WI38 (cell line): ENCODE data around the gene SNED1.

Source experiments
- H3K4me3 ChIP-seq: 2 replicates; pipeline ENCODE4 v1.5.1; 2011; ENCODE audit warnings: low read depth, mild to moderate bottlenecking, control low read depth, low read length
- CTCF ChIP-seq: IDR thresholded peaks from 2 replicates; pipeline ENCODE4 v1.5.1; 2012; ENCODE audit warnings: low read depth, mild to moderate bottlenecking, control low read depth, low read length

The SNED1 gene

DNA sequence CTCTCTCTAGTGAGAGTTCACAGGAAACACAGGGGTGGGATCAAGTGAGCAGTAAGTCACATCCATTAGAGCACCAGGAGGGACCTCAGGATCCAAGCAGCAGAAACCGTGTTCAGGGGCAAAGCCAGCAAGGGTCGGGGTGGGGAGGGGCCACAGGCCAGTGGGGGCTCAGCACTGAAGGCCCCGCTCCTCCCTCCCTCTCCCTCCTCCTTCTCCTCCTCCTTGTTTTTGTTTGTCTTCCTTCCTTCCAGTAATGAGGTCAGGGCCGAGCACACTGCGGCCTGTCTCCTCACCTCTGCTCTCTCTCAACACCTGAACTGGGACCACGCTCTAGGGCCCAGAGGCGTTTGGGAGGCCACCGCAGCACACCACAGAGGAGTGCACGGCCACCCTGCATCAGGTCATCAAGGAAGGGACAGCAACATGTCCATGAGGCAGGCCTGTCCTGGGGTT is 82.8 kb downstream of the SNED1 start:
- TF ChIP-seq CTCF = no peak
- H3K4me3 ChIP-seq = no peak overlapping the region

DNA sequence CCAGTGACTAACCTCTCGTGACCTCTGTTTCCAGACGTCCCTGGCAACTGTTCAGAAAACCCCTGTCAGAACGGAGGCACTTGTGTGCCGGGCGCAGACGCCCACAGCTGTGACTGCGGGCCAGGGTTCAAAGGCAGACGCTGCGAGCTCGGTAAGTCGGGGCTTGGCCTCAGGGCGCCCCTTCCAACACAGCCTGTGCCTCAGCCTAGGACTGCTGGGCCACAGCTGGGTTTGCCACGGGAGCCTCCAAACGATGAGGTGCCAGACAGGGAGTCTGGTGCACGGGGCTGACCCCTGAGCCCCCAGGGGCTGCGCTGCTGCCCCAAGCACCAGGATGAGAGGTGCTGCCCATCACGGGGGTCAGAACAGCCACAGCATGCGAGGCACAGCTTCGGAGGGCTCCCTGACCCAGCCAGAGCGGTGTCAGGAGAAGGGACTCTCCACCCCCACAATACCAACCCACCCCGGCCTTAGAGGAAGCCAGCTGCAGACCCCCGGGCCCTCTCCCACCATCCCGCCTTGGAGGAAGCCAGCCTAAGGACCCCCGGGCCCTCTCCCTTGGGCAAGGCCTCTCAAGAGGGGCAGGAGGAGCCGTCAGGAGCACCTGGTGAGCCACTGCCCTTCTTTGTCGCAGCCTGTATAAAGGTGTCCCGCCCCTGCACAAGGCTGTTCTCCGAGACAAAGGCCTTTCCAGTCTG is 83.4 kb downstream of the SNED1 start:
- no peak for TF ChIP-seq CTCF
- no peak overlapping the region for H3K4me3 ChIP-seq

DNA sequence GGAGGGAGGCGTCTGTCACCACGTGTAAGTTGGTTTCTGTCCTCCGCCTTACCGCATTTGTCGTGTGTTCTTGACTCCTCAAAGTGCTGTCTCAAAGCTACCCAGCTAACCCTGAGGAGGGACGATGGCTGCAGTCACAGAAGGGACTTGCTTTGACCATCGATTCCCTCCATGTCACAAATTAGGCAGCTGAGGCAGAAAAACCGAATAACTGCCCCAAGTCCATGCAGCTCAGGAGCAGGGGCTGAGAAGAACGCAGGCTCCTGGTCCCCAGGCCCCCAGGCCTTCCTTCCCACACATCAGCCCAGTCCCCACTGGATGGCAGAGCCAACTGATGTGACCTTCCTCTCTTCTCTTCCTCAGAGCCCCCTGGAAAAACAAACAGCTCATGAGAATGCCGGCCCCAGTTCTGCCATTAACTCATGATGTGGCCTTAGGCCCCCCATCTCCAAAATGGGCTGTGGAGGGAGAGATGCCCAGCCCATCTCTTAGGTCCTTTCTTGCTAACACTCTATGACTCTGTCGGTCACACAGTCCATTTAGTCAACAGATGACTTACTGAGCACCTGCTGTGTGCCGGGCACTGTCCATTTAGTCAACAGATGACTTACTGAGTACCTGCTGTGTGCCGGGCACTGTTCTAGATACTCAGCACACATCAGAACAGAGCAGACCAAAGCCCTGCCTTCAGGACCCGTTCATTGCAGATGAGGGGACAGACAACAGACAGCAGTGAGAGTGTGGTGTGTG is 84.1 kb downstream of the SNED1 start:
- TF ChIP-seq CTCF = no peak
- H3K4me3 ChIP-seq = no peak overlapping the region

- no peak overlapping the region for H3K4me3 ChIP-seq
- TF ChIP-seq CTCF = no peak
These were observed 84.6 kb downstream of the SNED1 start for GRCh38 chr2:241083091-241083415.

- no peak for TF ChIP-seq CTCF
- no peak overlapping the region for H3K4me3 ChIP-seq
These were observed 86.5 kb downstream of the SNED1 start for GRCh38 chr2:241084856-241085444.

GRCh38 chr2:241087420-241088268 is 89.2 kb downstream of the SNED1 start:
- H3K4me3 ChIP-seq = no peak overlapping the region
- no peak for TF ChIP-seq CTCF
